A673 (cell line): ENCODE data around the gene INPP5A. TPM values are rescaled to one million over a fixed set of nuclear protein-coding genes. Genes with fewer than 3 reads are reported as not detected.
"Not testable (repeated sequence)": the region's sequence is repeated elsewhere in the genome, so short reads cannot be mapped to it uniquely, and the experiment has no call there.

Experiments used
- BruUV-seq: library from RNA; stranded (reverse); fragments of 400-500 nt; replicated peaks from 2 replicates; lab custom pipeline; 2021; lab: Mats Ljungman, UMichigan
- CTCF ChIA-PET: fragments of 300-600 bp; sonication (Branson Sonifier 250); formaldehyde crosslinking; loops from one replicate; lab custom pipeline; 2022; ENCODE audit warnings: antibody characterized with exemption; lab: Charles Lee
- POLR2A ChIA-PET: fragments of 300-600 bp; sonication (Branson Sonifier 250); formaldehyde crosslinking; loops from one replicate; lab custom pipeline; 2022; ENCODE audit warnings: antibody characterized with exemption; ENCODE audit not compliant: low non-redundant PET; lab: Charles Lee
- DNase-seq: peaks from one replicate; pipeline ENCODE4 v3.0.0-alpha.2; 2015; ENCODE audit warnings: low spot score
- H3K27ac ChIP-seq: fragments of 200-600 bp; sonication (generic); 2 replicates; pipeline ENCODE4 v1.5.1; 2016; ENCODE audit warnings: mixed run types, low read depth, mild to moderate bottlenecking, mixed read lengths, antibody characterized with exemption, low read length; ENCODE audit not compliant: poor library complexity, severe bottlenecking
- H3K27me3 ChIP-seq: fragments of 200-600 bp; sonication (generic); replicated peaks from 2 replicates; pipeline ENCODE4 v1.6.1; 2017; ENCODE audit warnings: mixed run types, low read depth, mild to moderate bottlenecking, mixed read lengths, antibody characterized with exemption, low read length; ENCODE audit not compliant: insufficient read depth, poor library complexity
- H3K36me3 ChIP-seq: fragments of 200-600 bp; sonication (generic); 2 replicates; pipeline ENCODE4 v1.6.1; 2016; ENCODE audit warnings: mixed run types, mild to moderate bottlenecking, mixed read lengths, antibody characterized with exemption, low read length; ENCODE audit not compliant: insufficient read depth, poor library complexity, severe bottlenecking
- H3K4me1 ChIP-seq: fragments of 200-600 bp; sonication (generic); 2 replicates; pipeline ENCODE4 v1.6.1; 2017; ENCODE audit warnings: mixed run types, mild to moderate bottlenecking, mixed read lengths, antibody characterized with exemption, low read length; ENCODE audit not compliant: insufficient read depth, poor library complexity, severe bottlenecking
- H3K4me3 ChIP-seq: fragments of 200-600 bp; sonication (generic); 2 replicates; pipeline ENCODE4 v1.5.1; 2016; ENCODE audit warnings: low read depth, mixed run types, mild to moderate bottlenecking, mixed read lengths, low read length; ENCODE audit not compliant: poor library complexity, severe bottlenecking
- H3K9me3 ChIP-seq: fragments of 200-600 bp; sonication (generic); 2 replicates; pipeline ENCODE4 v1.6.1; 2016; ENCODE audit warnings: mixed run types, low read depth, mild to moderate bottlenecking, mixed read lengths, antibody characterized with exemption, low read length; ENCODE audit not compliant: poor library complexity, severe bottlenecking
- CTCF ChIP-seq: fragments of 300-800, 200-600 bp; sonication (generic); conservative IDR thresholded peaks from 2 replicates; pipeline ENCODE4 v1.5.1; 2017; ENCODE audit warnings: low read depth, mild to moderate bottlenecking, antibody characterized with exemption, low read length, moderate library complexity, mixed read lengths
- EZH2 ChIP-seq: fragments of 200-600 bp; sonication (generic); IDR thresholded peaks from 2 replicates; pipeline ENCODE4 v1.6.1; 2017; ENCODE audit warnings: borderline replicate concordance, low read depth, mild to moderate bottlenecking, mixed read lengths, antibody characterized with exemption, low read length; ENCODE audit not compliant: poor library complexity, severe bottlenecking
- intact Hi-C: fragments of 100-400 bp; cut with micrococcal nuclease; formaldehyde crosslinking; loops from one replicate; pipeline ENCODE4 v1.10.0; 2022; ENCODE audit not compliant: unreplicated experiment
- total RNA-seq: library from RNA; stranded (reverse); gene quantifications from 2 replicates; pipeline ENCODE4 v1.2.3, GENCODE V29; 2021

The INPP5A gene
- total RNA-seq, 1 experiment from 2014 or later: 21.8 TPM

- TF ChIP-seq EZH2 (no peak), CTCF (no peak)
- intact Hi-C loops: no loop called here
- no peaks in the 10 kb centered on the region for H3K4me1 ChIP-seq
- CTCF ChIA-PET: no interaction called here
- peaks cover 10% of the 10 kb centered on the region for H3K9me3 ChIP-seq
- no TSS peak for BruUV-seq
- no peak for DNase-seq
- H3K4me3 ChIP-seq: no peak overlapping the region
- H3K27ac ChIP-seq: no peak overlapping the region
- no peaks in the 10 kb centered on the region for H3K27me3 ChIP-seq
- POLR2A ChIA-PET: no interaction called here
- H3K36me3 ChIP-seq: no peaks in the 10 kb centered on the region
Observed at GRCh38 chr10:132596742-132597279, 59.2 kb downstream of the INPP5A start.

GRCh38 chr10:132597654-132598053 is 60.1 kb downstream of the INPP5A start:
- no TSS peak for BruUV-seq
- Histone ChIP-seq H3K9me3 (peaks cover 10% of the 10 kb centered on the region), H3K27ac (no peak overlapping the region), H3K27me3 (no peaks in the 10 kb centered on the region), H3K4me3 (no peak overlapping the region), H3K4me1 (no peaks in the 10 kb centered on the region), H3K36me3 (no peaks in the 10 kb centered on the region)
- DNase-seq: no peak
- intact Hi-C loops: no loop called here
- TF ChIP-seq EZH2 (no peak), CTCF (no peak)
- POLR2A ChIA-PET: no interaction called here
- CTCF ChIA-PET: no interaction called here

GRCh38 chr10:132599023-132599618 is 61.5 kb downstream of the INPP5A start:
- H3K4me3 ChIP-seq, H3K36me3 ChIP-seq, BruUV-seq, H3K9me3 ChIP-seq, DNase-seq, intact Hi-C loops, CTCF ChIA-PET, POLR2A ChIA-PET, H3K27ac ChIP-seq, H3K27me3 ChIP-seq, H3K4me1 ChIP-seq: not testable (repeated sequence)

- Histone ChIP-seq H3K9me3 (peaks cover 10% of the 10 kb centered on the region), H3K27me3 (no peaks in the 10 kb centered on the region), H3K4me1 (no peaks in the 10 kb centered on the region), H3K36me3 (no peaks in the 10 kb centered on the region), H3K4me3 (no peak overlapping the region), H3K27ac (no peak overlapping the region)
- ChIA-PET POLR2A (no interaction called here), CTCF (no interaction called here)
- no peak for DNase-seq
- intact Hi-C loops: no loop called here
- BruUV-seq: no TSS peak
- TF ChIP-seq EZH2: no peak
- no peak for TF ChIP-seq CTCF
Observed at GRCh38 chr10:132599732-132600131, 62.1 kb downstream of the INPP5A start.
